OCI-LY1 (cell line): ENCODE measurements around the gene DLGAP4.

Experiments
- H2AFZ ChIP-seq: fragments of 200-600 bp; sonication (generic), shearing (Covaris generic); 2 replicates; pipeline ENCODE4 v1.6.0; 2014; ENCODE audit warnings: antibody characterized with exemption, mild to moderate bottlenecking, low read length
- H3F3A ChIP-seq: fragments of 200-600 bp; sonication (generic), shearing (Covaris generic); 2 replicates; pipeline ENCODE4 v1.6.0; 2014; ENCODE audit warnings: mild to moderate bottlenecking, antibody characterized with exemption, low read length, moderate library complexity; ENCODE audit not compliant: insufficient read depth
- H3K27ac ChIP-seq: fragments of 200-600 bp; sonication (generic); 2 replicates; pipeline ENCODE4 v1.5.1; 2014; ENCODE audit warnings: low read length, mixed run types, mild to moderate bottlenecking, low read depth; ENCODE audit not compliant: poor library complexity, severe bottlenecking
- H3K27me3 ChIP-seq: fragments of 200-600 bp; sonication (generic); 2 replicates; pipeline ENCODE4 v1.6.0; 2014; ENCODE audit warnings: antibody characterized with exemption, mild to moderate bottlenecking, low read length, moderate library complexity; ENCODE audit not compliant: insufficient read depth
- H3K36me3 ChIP-seq: fragments of 200-600 bp; sonication (generic); 2 replicates; pipeline ENCODE4 v1.6.1; 2014; ENCODE audit warnings: mild to moderate bottlenecking, antibody characterized with exemption, low read length, moderate library complexity, mixed read lengths; ENCODE audit not compliant: insufficient read depth
- H3K4me1 ChIP-seq: fragments of 200-600 bp; sonication (generic); 2 replicates; pipeline ENCODE4 v1.5.1; 2014; ENCODE audit warnings: mild to moderate bottlenecking, low read length, moderate library complexity; ENCODE audit not compliant: insufficient read depth, severe bottlenecking
- H3K4me2 ChIP-seq: fragments of 200-600 bp; sonication (generic), shearing (Covaris generic); 2 replicates; pipeline ENCODE4 v1.6.1; 2014; ENCODE audit warnings: low read length
- H3K4me3 ChIP-seq: fragments of 200-600 bp; sonication (generic); 2 replicates; pipeline ENCODE4 v1.5.1; 2014; ENCODE audit warnings: low read length, low read depth, mild to moderate bottlenecking, mixed read lengths; ENCODE audit not compliant: poor library complexity, severe bottlenecking
- H3K79me2 ChIP-seq: fragments of 200-600 bp; shearing (Covaris generic); 2 replicates; pipeline ENCODE4 v1.6.1; 2016; ENCODE audit warnings: mixed run types, low read length, mixed read lengths; ENCODE audit not compliant: insufficient read depth
- H3K9ac ChIP-seq: fragments of 200-600 bp; sonication (generic), shearing (Covaris generic); 2 replicates; pipeline ENCODE4 v1.6.1; 2014; ENCODE audit warnings: mild to moderate bottlenecking, low read length, mixed read lengths
- H3K9me2 ChIP-seq: fragments of 200-600 bp; sonication (generic), shearing (Covaris generic); 2 replicates; pipeline ENCODE4 v1.6.1; 2014; ENCODE audit warnings: low read depth, mild to moderate bottlenecking, low read length, mixed read lengths
- H3K9me3 ChIP-seq: fragments of 200-600 bp; shearing (Covaris generic); 2 replicates; pipeline ENCODE4 v1.6.1; 2014; ENCODE audit warnings: low read length, mixed read lengths
- H4K20me1 ChIP-seq: fragments of 200-600 bp; sonication (generic), shearing (Covaris generic); 2 replicates; pipeline ENCODE4 v1.6.0; 2016; ENCODE audit warnings: mild to moderate bottlenecking, low read length; ENCODE audit not compliant: insufficient read depth
- CTCF ChIP-seq: fragments of 200-600 bp; sonication (generic), shearing (Covaris generic); IDR thresholded peaks from 2 replicates; pipeline ENCODE4 v1.5.1; 2017; ENCODE audit warnings: mild to moderate bottlenecking, antibody characterized with exemption, low read length, moderate library complexity, mixed read lengths
- EZH2 ChIP-seq: fragments of 200-600 bp; sonication (generic), shearing (Covaris generic); IDR thresholded peaks from 2 replicates; pipeline ENCODE4 v1.8.0; 2017; ENCODE audit warnings: borderline replicate concordance, mixed run types, mild to moderate bottlenecking, antibody characterized with exemption, low read length, moderate library complexity, mixed read lengths

The DLGAP4 gene

DNA sequence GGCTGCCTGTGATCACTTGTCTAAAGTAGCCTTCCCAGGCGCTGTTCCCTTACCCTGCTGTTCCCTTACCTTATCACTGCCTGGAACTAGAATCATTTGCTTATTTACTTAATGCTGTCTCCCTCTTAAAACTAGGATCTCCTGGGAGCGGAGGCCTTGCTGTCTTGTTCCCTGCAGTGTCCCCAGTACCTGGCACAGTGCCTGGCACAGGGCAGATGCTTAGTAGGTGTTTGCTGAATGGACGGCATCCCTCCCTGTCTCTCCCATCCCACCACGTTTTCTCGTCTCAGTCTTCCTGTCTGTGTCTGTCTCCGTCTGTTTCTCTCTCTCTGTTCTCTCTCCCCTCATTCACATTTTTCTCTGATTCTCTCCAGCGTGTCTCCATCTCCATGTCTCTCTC lies 135.3 kb downstream of the DLGAP4 start:
- Histone ChIP-seq H3K79me2 (no peaks in the 10 kb centered on the region), H3K9ac (no peak overlapping the region), H3F3A (no peaks in the 10 kb centered on the region), H3K36me3 (no peaks in the 10 kb centered on the region), H4K20me1 (no peaks in the 10 kb centered on the region), H3K9me2 (no peaks in the 10 kb centered on the region), H2AFZ (no peak overlapping the region), H3K4me2 (no peak overlapping the region), H3K4me1 (no peaks in the 10 kb centered on the region), H3K27ac (no peak overlapping the region), H3K4me3 (no peak overlapping the region), H3K9me3 (no peaks in the 10 kb centered on the region), H3K27me3 (no peaks in the 10 kb centered on the region; the same call in 1 of the 2 replicates)
- TF ChIP-seq CTCF (no peak), EZH2 (no peak)

DNA sequence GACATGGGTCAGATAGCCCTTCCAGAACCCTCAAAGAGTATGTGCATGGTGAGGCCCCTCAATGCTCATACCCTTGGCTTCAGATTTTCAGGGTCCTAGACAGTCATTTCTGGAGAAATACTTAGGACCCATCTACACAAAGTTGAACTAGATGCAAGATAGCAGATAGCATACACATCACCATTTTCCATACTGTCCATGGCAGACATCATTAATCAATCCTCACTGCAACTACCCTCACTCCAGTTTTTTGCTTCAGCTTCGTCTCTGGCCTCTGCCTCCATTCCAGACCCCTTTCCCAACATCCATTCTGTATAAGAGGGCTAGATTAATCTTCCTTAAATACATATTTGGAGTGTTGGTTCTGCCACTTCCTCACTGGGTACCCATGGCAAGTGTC lies 139.7 kb downstream of the DLGAP4 start:
- Histone ChIP-seq H3F3A (no peaks in the 10 kb centered on the region), H3K27me3 (peaks cover 4% of the 10 kb centered on the region; the same call in 1 of the 2 replicates), H3K4me2 (no peak overlapping the region)

GRCh38 chr20:36446557-36446956 lies 140.4 kb downstream of the DLGAP4 start:
- H3K4me1 ChIP-seq = no peaks in the 10 kb centered on the region
- no peak overlapping the region for H3K4me3 ChIP-seq
- H3K27me3 ChIP-seq = peaks cover 4% of the 10 kb centered on the region; the same call in 1 of the 2 replicates
- H2AFZ ChIP-seq = no peak overlapping the region
- no peaks in the 10 kb centered on the region for H4K20me1 ChIP-seq
- H3K79me2 ChIP-seq = no peaks in the 10 kb centered on the region
- H3K9me2 ChIP-seq = no peaks in the 10 kb centered on the region
- H3K27ac ChIP-seq = no peak overlapping the region
- no peaks in the 10 kb centered on the region for H3K9me3 ChIP-seq
- TF ChIP-seq CTCF = no peak
- no peak for TF ChIP-seq EZH2
- no peak overlapping the region for H3K4me2 ChIP-seq
- H3F3A ChIP-seq = no peaks in the 10 kb centered on the region
- no peaks in the 10 kb centered on the region for H3K36me3 ChIP-seq
- no peak overlapping the region for H3K9ac ChIP-seq

More for the DNA sequence above, 139.7 kb downstream of the DLGAP4 start:
- no peak overlapping the region for H3K9ac ChIP-seq
- H3K36me3 ChIP-seq = no peaks in the 10 kb centered on the region
- TF ChIP-seq CTCF (no peak), EZH2 (no peak)
- H3K4me3 ChIP-seq = no peak overlapping the region
- no peaks in the 10 kb centered on the region for H3K9me3 ChIP-seq
- H3K79me2 ChIP-seq = no peaks in the 10 kb centered on the region
- H3K9me2 ChIP-seq = no peaks in the 10 kb centered on the region
- H2AFZ ChIP-seq = no peak overlapping the region
- H4K20me1 ChIP-seq = no peaks in the 10 kb centered on the region
- no peaks in the 10 kb centered on the region for H3K4me1 ChIP-seq
- no peak overlapping the region for H3K27ac ChIP-seq
